ENCODE data around the gene SLC38A5.

The SLC38A5 gene

DNA sequence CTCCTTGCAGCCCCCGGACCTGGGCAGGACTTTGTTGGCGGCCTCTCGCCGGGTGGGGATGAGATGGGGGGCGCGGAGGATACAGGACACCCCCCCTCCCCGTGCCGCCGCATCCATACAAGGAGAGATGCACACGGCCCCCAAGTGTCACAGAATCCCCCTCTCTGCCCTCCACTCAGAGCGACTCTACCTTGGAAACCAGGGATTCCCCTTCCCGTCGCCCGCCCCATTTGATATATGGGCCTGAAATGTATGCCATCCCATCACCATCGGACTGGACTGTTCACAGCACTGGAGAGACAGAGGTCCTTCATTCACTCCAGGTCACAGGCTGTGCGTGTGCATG, 39.2 kb upstream of the SLC38A5 start:
- Histone ChIP-seq H3K4me3 (replicated peaks; ENCODE audit: low read depth, low read length) (peak overlapping the region; percentile 67), H3K36me3 (ENCODE audit: control insufficient read depth, insufficient read depth, low read length) (no peaks in the 10 kb centered on the region; the same call in 1 of the 2 replicates), H3K27me3 (replicated peaks; ENCODE audit: control insufficient read depth, insufficient read depth, low read length) (no peaks in the 10 kb centered on the region)
- TF ChIP-seq, protein P1, sequence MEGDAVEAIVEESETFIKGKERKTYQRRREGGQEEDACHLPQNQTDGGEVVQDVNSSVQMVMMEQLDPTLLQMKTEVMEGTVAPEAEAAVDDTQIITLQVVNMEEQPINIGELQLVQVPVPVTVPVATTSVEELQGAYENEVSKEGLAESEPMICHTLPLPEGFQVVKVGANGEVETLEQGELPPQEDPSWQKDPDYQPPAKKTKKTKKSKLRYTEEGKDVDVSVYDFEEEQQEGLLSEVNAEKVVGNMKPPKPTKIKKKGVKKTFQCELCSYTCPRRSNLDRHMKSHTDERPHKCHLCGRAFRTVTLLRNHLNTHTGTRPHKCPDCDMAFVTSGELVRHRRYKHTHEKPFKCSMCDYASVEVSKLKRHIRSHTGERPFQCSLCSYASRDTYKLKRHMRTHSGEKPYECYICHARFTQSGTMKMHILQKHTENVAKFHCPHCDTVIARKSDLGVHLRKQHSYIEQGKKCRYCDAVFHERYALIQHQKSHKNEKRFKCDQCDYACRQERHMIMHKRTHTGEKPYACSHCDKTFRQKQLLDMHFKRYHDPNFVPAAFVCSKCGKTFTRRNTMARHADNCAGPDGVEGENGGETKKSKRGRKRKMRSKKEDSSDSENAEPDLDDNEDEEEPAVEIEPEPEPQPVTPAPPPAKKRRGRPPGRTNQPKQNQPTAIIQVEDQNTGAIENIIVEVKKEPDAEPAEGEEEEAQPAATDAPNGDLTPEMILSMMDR (IDR thresholded peaks at IDR 0.05; ENCODE audit: insufficient read depth, low read length, poor library complexity, severe bottlenecking) = no peak
- no peak for DNase-seq (ENCODE audit: extremely low read depth, insufficient read length)

DNA sequence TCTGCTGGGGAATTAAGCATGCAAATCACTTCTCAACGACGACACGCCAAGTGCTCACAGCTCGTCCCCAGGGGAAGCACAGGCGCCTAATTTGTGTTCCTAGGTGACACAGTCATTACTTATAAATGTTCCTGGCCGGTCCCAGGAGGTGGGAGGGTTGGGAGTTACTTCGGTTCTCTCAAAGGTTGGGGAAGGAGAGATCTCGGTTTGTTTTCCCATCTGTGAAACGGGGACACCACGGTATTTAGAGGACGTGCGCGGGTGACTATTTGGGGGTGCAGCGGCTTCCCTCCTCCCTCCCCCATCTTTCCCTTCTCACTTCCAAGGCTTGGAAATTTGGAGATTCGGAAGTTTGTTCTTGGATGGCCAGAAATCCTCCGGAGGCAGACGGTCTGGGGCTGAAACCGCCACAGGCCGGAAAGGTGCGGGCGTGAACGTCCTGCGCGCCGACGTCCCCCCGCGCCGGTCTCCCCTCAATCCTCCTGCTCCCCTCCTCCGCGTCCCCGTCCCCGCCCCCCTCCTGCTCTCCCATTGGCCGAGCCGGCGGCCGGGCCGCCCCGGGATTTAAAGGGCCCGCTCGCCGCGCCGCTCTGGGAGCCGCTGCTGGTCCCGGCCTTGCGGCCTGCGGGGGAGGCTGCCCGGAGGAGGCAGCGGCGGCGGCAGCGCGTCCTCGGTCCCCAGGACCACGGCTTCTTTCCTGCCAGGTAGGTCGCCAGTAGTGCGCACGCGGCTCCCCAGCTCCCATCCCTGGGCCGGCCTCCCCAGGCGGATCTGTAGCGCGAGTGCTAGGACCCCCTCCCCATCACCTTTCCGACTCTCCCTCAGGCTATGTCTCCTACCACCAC, 38.6 kb upstream of the SLC38A5 start, which contains the start of gene PORCN:
Gene PORCN, plus strand, starts transcription at position 593 of the 845 bp plus-strand sequence. CDS start 829 bp downstream, outside the sequence.
- Histone ChIP-seq H3K27me3 (replicated peaks; ENCODE audit: control insufficient read depth, insufficient read depth, low read length) (no peaks in the 10 kb centered on the region), H3K4me3 (replicated peaks; ENCODE audit: low read depth, low read length) (peak within 1 kb of the TSS; percentile 67), H3K36me3 (ENCODE audit: control insufficient read depth, insufficient read depth, low read length) (no peaks in the 10 kb centered on the region; the same call in 1 of the 2 replicates)
- TF ChIP-seq, protein P1 (IDR thresholded peaks at IDR 0.05; ENCODE audit: insufficient read depth, low read length, poor library complexity, severe bottlenecking) = no peak
- DNase-seq (ENCODE audit: extremely low read depth, insufficient read length) = peak; percentile 89

DNA sequence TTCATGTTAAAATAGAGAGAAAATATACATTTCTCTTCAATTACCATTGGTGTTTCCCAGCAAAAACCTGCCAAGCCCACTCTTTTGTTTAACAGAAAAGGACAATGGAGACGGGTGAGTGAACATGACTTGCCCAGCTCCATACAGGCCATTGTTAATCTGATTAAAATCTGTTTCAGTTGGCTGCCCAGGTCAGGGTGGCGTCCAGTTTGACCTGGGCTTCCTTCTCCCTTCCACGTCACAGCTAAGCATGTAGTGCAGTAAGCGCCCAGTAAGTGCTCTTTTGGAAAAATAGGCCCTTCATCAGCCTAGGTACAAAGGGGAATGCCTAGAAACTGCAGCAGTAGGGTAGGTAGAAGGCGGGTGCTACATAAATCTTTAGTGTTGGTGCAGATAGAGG, 37.2 kb upstream of the SLC38A5 start:
- DNase-seq (ENCODE audit: extremely low read depth, insufficient read length) = no peak
- no peaks in the 10 kb centered on the region for H3K36me3 ChIP-seq (ENCODE audit: control insufficient read depth, insufficient read depth, low read length)
- TF ChIP-seq, protein P1 (IDR thresholded peaks at IDR 0.05; ENCODE audit: insufficient read depth, low read length, poor library complexity, severe bottlenecking) = no peak
- H3K4me3 ChIP-seq (replicated peaks; ENCODE audit: low read depth, low read length) = no peak overlapping the region
- no peaks in the 10 kb centered on the region for H3K27me3 ChIP-seq (replicated peaks; ENCODE audit: control insufficient read depth, insufficient read depth, low read length)

DNA sequence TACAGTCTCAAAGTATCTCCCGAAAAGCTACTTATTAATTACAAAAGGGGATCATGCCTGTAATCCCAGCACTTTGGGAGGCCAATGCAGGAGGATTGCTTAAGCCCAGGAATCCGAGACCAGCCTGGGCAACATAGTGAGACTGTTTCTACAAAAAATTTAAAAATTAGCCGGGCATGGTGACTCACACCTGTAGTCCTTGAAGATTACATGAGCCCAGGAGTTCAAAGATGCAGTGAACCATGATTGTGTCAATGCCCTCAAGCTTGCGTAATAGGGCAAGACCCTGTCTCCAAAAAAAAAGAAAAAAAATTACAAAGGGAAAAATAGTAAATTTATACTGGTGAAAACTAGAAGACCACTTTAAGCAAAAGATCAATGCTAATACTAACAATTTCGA, 35.4 kb upstream of the SLC38A5 start:
- Histone ChIP-seq H3K36me3 (ENCODE audit: control insufficient read depth, insufficient read depth, low read length) (no peaks in the 10 kb centered on the region), H3K27me3 (replicated peaks; ENCODE audit: control insufficient read depth, insufficient read depth, low read length) (no peaks in the 10 kb centered on the region), H3K4me3 (replicated peaks; ENCODE audit: low read depth, low read length) (no peak overlapping the region)
- DNase-seq (ENCODE audit: extremely low read depth, insufficient read length) = no peak
- TF ChIP-seq, protein P1 (IDR thresholded peaks at IDR 0.05; ENCODE audit: insufficient read depth, low read length, poor library complexity, severe bottlenecking) = no peak

DNA sequence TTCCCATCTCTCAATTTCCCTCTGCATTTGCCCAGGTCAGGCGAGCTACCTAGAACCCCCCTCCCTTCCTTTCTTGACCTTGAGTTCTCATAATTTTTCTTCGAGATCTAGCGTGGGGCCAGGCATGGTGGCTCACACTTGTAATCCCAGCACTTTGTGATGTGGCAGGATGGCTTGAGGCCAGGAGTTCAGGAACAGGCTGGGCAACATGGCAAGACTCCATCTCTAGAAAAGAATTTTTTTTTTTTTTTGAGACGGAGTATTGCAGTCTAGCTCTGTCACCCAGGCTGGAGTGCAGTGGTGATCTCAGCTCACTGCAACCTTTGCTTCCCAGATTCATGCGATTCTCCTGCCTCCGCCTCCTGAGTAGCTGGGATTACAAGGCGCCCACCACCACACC, 34.2 kb upstream of the SLC38A5 start:
- H3K27me3 ChIP-seq (replicated peaks; ENCODE audit: control insufficient read depth, insufficient read depth, low read length) = no peaks in the 10 kb centered on the region
- TF ChIP-seq, protein P1 (IDR thresholded peaks at IDR 0.05; ENCODE audit: insufficient read depth, low read length, poor library complexity, severe bottlenecking) = no peak
- DNase-seq (ENCODE audit: extremely low read depth, insufficient read length) = no peak
- H3K36me3 ChIP-seq (ENCODE audit: control insufficient read depth, insufficient read depth, low read length) = no peaks in the 10 kb centered on the region
- H3K4me3 ChIP-seq (replicated peaks; ENCODE audit: low read depth, low read length) = no peak overlapping the region

Measured in GM06990 (cell line).